HG02571 (cell line): Measurements from ENCODE around the gene ZBTB20.
"Not testable (repeated sequence)": the region's sequence is repeated elsewhere in the genome, so short reads cannot be mapped to it uniquely, and the experiment has no call there.

ENCODE experiments used
- ATAC-seq: cut with Tn5 transposase; IDR thresholded peaks from one replicate; pipeline ENCODE4 v1.9.1; 2021; ENCODE audit warnings: mild to moderate bottlenecking, moderate library complexity; ENCODE audit not compliant: unreplicated experiment

ZBTB20 gene

GRCh38 chr3:114694251-114694650 lies 452.8 kb downstream of the ZBTB20 start:
- no peak for ATAC-seq

GRCh38 chr3:114691871-114692270 lies 455.2 kb downstream of the ZBTB20 start:
- ATAC-seq, result no peak

- ATAC-seq, result no peak
These were observed 456.2 kb downstream of the ZBTB20 start for GRCh38 chr3:114690911-114691310.

- no peak for ATAC-seq
These were observed 459.9 kb downstream of the ZBTB20 start for GRCh38 chr3:114687151-114687550.

GRCh38 chr3:114686621-114687020 lies 460.5 kb downstream of the ZBTB20 start:
- ATAC-seq, result no peak

- no peak for ATAC-seq
These were observed 461.9 kb downstream of the ZBTB20 start for GRCh38 chr3:114685161-114685560.

- ATAC-seq, result no peak
These were observed 466.8 kb downstream of the ZBTB20 start for GRCh38 chr3:114680299-114680698.

GRCh38 chr3:114679773-114680172 lies 467.3 kb downstream of the ZBTB20 start:
- ATAC-seq, result not testable (repeated sequence)

- no peak for ATAC-seq
These were observed 472.0 kb downstream of the ZBTB20 start for GRCh38 chr3:114675104-114675503.

- no peak for ATAC-seq
These were observed 473.1 kb downstream of the ZBTB20 start for GRCh38 chr3:114674036-114674435.

- no peak for ATAC-seq
These were observed 473.6 kb downstream of the ZBTB20 start for GRCh38 chr3:114673481-114673880.

- ATAC-seq, result no peak
These were observed 474.2 kb downstream of the ZBTB20 start for GRCh38 chr3:114672692-114673447.

- ATAC-seq, result no peak
These were observed 475.2 kb downstream of the ZBTB20 start for GRCh38 chr3:114671741-114672510.

GRCh38 chr3:114669614-114670013 lies 477.5 kb downstream of the ZBTB20 start:
- no peak for ATAC-seq

- ATAC-seq, result no peak
These were observed 479.0 kb downstream of the ZBTB20 start for GRCh38 chr3:114668099-114668498.

- ATAC-seq, result no peak
These were observed 480.5 kb downstream of the ZBTB20 start for GRCh38 chr3:114666623-114667022.

GRCh38 chr3:114664006-114664405 lies 483.1 kb downstream of the ZBTB20 start:
- no peak for ATAC-seq

GRCh38 chr3:114660808-114661207 lies 486.3 kb downstream of the ZBTB20 start:
- no peak for ATAC-seq

- no peak for ATAC-seq
These were observed 487.0 kb downstream of the ZBTB20 start for GRCh38 chr3:114660124-114660523.

- no peak for ATAC-seq
These were observed 487.7 kb downstream of the ZBTB20 start for GRCh38 chr3:114659109-114660061.

GRCh38 chr3:114651555-114651954 lies 495.5 kb downstream of the ZBTB20 start:
- no peak for ATAC-seq
